Measurements from ENCODE around the gene TUBB. TPM values are rescaled to one million over a fixed set of nuclear protein-coding genes. Genes with fewer than 3 reads are reported as not detected.

TUBB gene
- total RNA-seq, 2 experiments from 2014 or later: 1,556 to 1,579 TPM

DNA sequence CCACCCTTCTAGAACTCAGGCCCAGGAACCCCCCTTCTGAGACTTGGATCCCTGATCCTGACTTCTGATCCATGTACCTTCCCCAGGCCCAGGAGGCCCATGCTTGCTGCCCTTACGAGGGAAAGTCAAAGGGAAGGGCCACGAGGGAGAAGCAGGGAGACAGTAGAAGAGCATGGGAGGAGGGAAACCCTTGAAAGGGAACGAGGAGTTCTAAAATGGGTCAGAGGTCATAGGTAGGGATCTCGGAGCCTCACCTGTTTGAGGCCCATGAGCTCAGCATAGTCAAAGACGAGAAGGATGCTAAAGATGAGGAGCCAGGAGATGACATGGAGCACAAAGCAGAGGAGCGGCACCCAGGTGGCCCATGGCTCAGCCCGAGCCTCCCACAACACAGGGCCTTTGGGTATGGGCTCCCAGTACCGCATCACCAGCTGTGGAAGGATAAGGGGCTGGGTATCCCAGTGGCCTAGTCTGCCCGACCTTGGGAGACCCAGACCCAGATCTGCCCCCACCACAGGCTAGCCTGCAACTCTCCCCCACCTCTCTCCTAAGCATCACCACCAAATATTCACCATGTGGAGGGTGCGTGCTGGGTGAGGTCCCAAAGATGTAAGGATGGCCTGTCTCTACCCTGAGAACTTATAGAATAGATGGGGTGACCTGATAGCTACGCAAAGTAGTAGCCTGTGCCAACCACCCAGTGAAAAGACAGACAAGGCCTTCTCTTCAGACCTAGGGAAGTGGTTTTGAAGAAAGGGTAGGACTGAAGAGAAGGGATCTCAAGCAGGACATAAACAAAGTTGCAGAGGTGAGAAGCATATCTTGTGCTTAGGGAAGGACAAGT, 30.9 kb upstream of the TUBB start:
- DNase-seq (no peak), ATAC-seq (no peak)
- ChIA-PET CTCF (interaction anchor here (1.0 to 6.6 kb wide), 5 partner anchors 10 to 42 kb away, joined by 4 to 51 read pairs (median 9); partner anchors contain the start of genes MDC1 and TUBB), POLR2A (interaction anchor here (0.5 to 7.4 kb wide), 11 partner anchors 8 to 75 kb away, joined by 3 to 86 read pairs (median 5); partner anchors contain the start of genes MDC1, MRPS18B and TUBB)
- peaks cover 37% of the 10 kb centered on the region for H3K36me3 Mint-ChIP-seq (ENCODE audit: low read depth)
- H3K4me3 Mint-ChIP-seq: peak overlapping the region; percentile 88
- no peaks in the 10 kb centered on the region for H3K9me3 Mint-ChIP-seq
- no peaks in the 10 kb centered on the region for H3K27me3 Mint-ChIP-seq
- peaks cover 38% of the 10 kb centered on the region for H3K4me1 Mint-ChIP-seq (ENCODE audit: low read depth)
- TF ChIP-seq, protein P1, sequence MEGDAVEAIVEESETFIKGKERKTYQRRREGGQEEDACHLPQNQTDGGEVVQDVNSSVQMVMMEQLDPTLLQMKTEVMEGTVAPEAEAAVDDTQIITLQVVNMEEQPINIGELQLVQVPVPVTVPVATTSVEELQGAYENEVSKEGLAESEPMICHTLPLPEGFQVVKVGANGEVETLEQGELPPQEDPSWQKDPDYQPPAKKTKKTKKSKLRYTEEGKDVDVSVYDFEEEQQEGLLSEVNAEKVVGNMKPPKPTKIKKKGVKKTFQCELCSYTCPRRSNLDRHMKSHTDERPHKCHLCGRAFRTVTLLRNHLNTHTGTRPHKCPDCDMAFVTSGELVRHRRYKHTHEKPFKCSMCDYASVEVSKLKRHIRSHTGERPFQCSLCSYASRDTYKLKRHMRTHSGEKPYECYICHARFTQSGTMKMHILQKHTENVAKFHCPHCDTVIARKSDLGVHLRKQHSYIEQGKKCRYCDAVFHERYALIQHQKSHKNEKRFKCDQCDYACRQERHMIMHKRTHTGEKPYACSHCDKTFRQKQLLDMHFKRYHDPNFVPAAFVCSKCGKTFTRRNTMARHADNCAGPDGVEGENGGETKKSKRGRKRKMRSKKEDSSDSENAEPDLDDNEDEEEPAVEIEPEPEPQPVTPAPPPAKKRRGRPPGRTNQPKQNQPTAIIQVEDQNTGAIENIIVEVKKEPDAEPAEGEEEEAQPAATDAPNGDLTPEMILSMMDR (IDR thresholded peaks at IDR 0.05): no peak
- intact Hi-C loops (cut with micrococcal nuclease): no loop called here
- peak overlapping the region; percentile 88 for H3K27ac Mint-ChIP-seq

- Mint-ChIP-seq H3K27ac (peak overlapping the region; percentile 72), H3K4me3 (peak overlapping the region; percentile 88), H3K4me1 (ENCODE audit: low read depth) (peaks cover 38% of the 10 kb centered on the region), H3K9me3 (no peaks in the 10 kb centered on the region), H3K27me3 (no peaks in the 10 kb centered on the region), H3K36me3 (ENCODE audit: low read depth) (peaks cover 31% of the 10 kb centered on the region)
- intact Hi-C loops (cut with micrococcal nuclease): no loop called here
- ChIA-PET POLR2A (interaction anchor here (0.8 to 7.4 kb wide), 5 partner anchors 11 to 72 kb away, joined by 3 to 86 read pairs (median 5); partner anchors contain the start of genes MDC1, MRPS18B and TUBB), CTCF (interaction anchor here (0.6 to 6.6 kb wide), 3 partner anchors 11 to 63 kb away, joined by 3 to 51 read pairs (median 26); partner anchors contain the start of genes ATAT1 and TUBB)
- DNase-seq (no peak), ATAC-seq (no peak)
- TF ChIP-seq, protein P1 (IDR thresholded peaks at IDR 0.05): no peak
Observed at GRCh38 chr6:30689985-30690384, 30.2 kb upstream of the TUBB start.

GRCh38 chr6:30690403-30691207, 29.5 kb upstream of the TUBB start, which contains the start of gene NRM:
TSS of gene NRM (minus strand) at chr6:30690984. CDS start at chr6:30690974, 10 bp downstream.
- peak within 1 kb of the TSS; percentile 72 for H3K27ac Mint-ChIP-seq
- peak within 1 kb of the TSS; percentile 88 for H3K4me3 Mint-ChIP-seq
- CTCF ChIA-PET: interaction anchor here (0.6 to 6.6 kb wide), 4 partner anchors 12 to 64 kb away, joined by 3 to 51 read pairs (median 16); partner anchors contain the start of genes ATAT1 and TUBB
- H3K36me3 Mint-ChIP-seq (ENCODE audit: low read depth): peaks cover 24% of the 10 kb centered on the region
- H3K4me1 Mint-ChIP-seq (ENCODE audit: low read depth): peaks cover 38% of the 10 kb centered on the region
- POLR2A ChIA-PET: interaction anchor here (0.8 to 7.4 kb wide), 7 partner anchors 9 to 73 kb away, joined by 3 to 86 read pairs (median 4); partner anchors contain the start of genes MDC1, MRPS18B and TUBB
- ATAC-seq (peak; percentile 41), DNase-seq (peak; percentile 80)
- intact Hi-C loops (cut with micrococcal nuclease): no loop called here
- H3K9me3 Mint-ChIP-seq: no peaks in the 10 kb centered on the region
- H3K27me3 Mint-ChIP-seq: no peaks in the 10 kb centered on the region
- TF ChIP-seq, protein P1 (IDR thresholded peaks at IDR 0.05): no peak

DNA sequence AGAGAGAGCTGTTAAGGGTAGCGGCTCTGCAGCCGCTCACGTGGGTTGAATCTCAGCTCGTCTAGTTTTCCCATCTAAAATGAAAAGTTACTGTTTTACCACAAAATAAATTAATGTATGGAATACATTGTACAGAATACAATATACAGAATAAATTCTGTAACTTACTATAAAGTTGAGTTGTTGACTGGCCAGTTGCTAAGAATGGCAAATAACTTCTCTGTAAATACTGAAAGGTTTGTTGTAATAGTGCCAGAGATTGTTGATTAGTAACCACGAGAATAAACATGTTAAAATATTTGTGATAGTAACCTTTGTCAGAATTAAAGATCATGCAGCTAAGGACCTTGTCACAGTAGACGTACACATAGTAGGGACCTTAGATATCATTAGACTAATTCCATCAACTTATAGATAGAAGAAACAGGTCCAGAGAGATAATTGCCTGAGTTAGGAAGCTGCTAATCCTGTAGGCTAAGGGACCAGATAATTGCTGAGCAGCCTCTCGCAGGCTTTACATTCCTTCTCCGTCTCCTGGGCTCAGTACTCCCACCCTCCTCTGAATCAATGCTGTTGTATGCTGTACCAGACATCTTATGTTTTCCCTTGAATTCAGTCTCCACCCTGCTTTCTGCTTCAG, 28.8 kb upstream of the TUBB start:
- Mint-ChIP-seq H3K27me3 (no peaks in the 10 kb centered on the region), H3K27ac (peak overlapping the region; percentile 72), H3K36me3 (ENCODE audit: low read depth) (peaks cover 17% of the 10 kb centered on the region), H3K9me3 (no peaks in the 10 kb centered on the region), H3K4me1 (ENCODE audit: low read depth) (peaks cover 38% of the 10 kb centered on the region), H3K4me3 (peak overlapping the region; percentile 88)
- CTCF ChIA-PET: interaction anchor here (1.2 to 6.6 kb wide), 3 partner anchors 12 to 39 kb away, joined by 5 to 51 read pairs (median 26); partner anchors contain the start of gene TUBB
- POLR2A ChIA-PET: interaction anchor here (0.6 to 7.4 kb wide), 8 partner anchors 10 to 192 kb away, joined by 3 to 86 read pairs (median 3); partner anchors contain the start of genes MDC1 and TUBB
- no peak for DNase-seq
- intact Hi-C loops (cut with micrococcal nuclease): no loop called here
- TF ChIP-seq, protein P1 (IDR thresholded peaks at IDR 0.05): no peak
- no peak for ATAC-seq

All from activated CD8-positive, alpha-beta T cell treated with anti-CD3 and anti-CD28 coated beads for 36 hours (primary cell).